AG20443 (cell line): ENCODE data around the gene RAD51B.
"Not testable (repeated sequence)": the region's sequence is repeated elsewhere in the genome, so short reads cannot be mapped to it uniquely, and the experiment has no call there.

Experiments
- DNase-seq: peaks from one replicate; pipeline ENCODE4 v3.0.0; 2012; ENCODE audit warnings: low spot score, mixed read lengths

RAD51B gene

DNA sequence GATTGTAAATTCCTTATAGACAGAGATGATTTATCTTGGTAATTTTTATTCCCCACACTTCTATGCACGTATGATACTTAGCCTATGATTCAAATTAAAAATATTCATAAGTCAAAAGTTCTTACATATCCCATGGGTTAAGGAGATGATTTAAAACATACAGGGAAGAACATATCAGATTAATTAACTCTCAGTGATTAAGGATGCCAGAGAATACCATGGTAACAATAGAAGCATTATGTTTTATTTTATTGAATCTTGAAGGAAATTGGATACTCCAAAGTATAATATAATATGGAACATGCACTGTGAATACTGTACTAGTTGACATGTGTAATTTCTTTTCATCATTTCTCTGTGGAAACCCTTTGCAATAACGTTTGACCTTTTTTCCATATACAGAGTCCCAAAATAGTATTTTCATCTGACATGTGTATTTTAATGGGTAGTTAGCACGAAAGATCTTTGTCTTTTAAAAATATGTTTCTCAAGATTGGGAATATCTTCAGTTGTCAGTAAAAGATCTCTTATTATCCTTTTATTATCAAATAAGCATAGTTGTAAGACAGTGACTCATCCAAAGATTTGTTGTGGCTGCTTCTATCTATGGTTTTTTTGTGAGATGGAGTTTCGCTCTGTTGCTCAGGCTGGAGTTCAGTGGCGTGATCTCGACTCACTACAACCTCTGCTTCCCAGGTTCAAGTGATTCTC is 166.7 kb downstream of the RAD51B start:
- DNase-seq: no peak

DNA sequence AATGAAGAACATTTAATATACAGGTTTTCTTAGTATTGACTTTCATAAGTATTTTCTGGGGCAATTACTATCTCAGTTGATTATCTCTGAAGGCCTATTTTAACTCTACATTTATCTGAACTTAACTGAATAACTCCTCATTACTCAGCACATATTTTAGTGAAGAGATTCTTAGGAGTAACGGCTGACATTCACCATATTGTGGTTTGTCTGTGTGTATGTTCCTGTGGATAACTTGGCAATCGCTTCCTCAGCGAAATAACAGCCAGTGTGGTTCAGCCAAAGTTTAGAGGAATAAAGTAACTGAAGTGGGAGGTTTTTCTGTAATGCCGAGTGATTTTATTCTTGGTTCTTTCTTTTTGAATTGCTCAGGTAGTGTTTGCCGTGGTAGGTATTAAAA is 168.0 kb downstream of the RAD51B start:
- peak; percentile 28 for DNase-seq

DNA sequence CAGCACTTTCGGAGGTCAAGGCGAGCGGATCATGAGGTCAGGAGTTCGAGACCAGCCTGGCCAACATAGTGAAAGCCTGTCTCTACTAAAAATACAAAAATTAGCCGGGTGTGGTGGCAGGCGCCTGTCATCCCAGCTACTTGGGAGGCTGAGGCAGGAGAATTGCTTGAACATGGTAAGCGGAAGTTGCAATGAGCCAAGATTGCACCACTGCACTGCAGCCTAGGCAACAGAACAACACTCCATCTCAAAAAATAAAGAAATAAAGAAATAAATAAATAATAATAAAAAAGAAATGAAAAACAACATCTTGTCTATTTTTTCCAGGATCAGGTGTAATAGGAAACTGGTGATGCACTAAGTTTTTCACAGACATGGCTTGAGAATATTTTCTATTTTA is 168.6 kb downstream of the RAD51B start:
- DNase-seq: not testable (repeated sequence)

DNA sequence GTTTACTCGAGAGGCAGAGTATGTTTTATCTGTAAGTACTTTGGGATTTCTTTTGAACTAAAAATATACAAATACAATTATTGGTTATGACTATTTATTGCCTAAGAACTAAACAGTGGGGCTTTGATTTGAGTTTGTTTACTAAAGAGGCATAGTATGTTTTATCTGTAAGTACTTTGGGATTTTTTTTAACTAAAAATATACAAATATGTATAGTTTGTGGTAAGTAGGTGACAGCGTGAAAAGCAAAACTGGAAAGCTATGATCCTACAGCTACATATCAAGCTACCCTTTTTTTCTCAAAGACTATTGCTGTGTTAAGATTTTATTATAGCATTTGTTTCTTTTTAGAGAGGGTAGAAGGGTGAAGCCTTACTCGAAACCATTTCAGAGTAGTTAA is 171.0 kb downstream of the RAD51B start:
- DNase-seq: no peak

DNA sequence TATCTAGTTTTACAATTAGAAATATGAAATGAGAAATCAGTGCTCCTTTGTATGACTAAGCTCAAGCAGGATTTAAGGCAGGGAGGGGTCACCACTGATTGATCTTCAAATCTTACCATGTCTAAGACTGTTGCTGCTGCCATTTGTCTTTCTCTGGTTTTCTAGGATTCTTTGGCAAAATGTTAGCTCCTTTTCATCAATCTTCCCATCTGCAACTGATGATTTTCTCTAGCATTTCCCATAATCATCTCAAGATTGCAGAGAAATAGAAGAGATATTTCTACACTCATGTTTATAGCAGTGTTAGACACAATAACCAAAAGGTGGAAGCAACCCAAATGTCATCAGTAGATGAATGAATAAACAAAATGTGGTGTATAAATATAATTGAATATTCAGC is 175.0 kb downstream of the RAD51B start:
- no peak for DNase-seq

DNA sequence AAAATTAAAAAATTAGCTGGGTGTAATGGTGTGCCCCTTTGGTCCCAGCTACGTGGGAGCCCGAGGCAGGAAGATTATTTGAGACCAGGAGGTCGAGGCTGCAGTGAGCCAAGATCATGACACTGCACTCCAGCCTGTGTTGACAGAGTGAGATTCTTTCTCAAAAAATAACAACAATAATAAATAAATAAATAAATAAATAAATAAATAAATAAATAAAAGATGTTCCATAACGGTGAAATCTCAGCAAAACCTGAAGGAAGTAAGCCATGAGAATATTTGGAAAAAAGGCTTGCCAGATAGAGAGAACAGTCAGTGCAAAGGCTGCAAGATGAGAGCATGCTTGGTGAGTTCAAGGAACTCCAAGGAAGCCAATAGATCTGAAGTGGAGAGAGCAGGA is 176.7 kb downstream of the RAD51B start:
- no peak for DNase-seq

DNA sequence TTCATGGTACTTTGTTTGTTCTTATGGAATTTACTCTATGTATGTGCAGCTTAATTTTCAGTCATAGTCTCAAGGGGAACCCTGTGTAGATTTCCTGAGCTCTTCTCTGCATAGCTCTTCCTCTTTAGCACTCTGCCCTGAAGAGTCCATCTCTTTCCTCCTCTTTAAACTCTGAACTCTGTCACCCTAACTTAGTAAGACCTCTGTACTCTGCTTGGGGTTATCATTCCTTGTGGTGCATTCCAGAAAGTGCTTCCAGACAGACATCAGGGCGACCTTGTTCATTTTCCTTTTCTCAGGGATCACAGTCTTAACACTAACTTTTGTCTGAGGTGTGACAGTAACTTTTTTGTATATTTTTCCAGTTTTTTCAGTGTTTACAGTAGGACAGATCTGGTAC is 179.3 kb downstream of the RAD51B start:
- no peak for DNase-seq

DNA sequence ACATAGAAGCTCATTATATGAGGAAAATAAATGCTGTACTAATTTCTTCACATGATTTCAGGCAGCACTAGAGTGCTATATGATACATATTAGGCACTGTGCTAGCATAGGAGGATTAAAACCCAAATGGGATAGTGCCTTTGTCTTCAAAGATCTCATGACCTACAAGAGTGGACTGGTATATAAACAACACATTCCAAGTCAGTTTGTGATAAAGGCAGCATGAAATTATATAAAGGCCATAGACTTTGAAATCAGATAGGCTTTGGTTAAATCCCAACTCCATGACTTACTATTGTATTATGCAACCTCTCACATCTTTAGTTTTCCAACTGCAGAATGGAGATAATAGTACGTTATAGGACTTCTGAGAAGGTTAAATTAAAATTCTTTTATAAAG is 179.7 kb downstream of the RAD51B start:
- no peak for DNase-seq

DNA sequence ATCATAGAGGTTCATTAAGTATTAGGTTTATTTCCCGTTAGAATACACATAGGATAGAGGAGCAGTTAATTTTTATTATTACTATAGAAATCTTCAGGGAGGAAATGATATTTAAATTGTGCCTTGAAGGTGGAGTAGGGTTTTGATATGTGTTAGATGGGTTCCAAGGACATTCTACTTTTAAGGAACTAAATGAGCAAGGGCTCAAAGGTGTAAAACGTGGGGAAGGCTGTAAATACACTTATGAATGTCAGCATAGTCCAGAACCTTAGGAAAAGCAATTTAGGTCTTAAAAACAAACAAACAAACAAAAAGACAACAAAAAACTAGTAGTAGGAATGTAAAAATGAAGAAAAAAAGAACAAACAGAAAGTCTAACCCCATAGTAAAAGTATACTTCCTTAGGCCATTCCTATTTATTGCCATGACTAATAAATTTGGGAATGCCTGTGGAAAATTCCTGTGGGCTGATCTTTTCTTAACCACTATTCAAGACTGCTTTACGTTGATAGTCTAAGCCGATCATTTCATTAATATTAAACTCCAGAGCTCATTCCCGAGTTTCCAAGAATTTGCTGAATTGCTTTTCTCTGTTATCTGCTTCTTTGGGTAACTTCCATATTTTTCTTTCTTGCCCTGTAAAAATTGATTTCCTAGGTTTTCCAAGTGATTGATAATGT is 180.3 kb downstream of the RAD51B start:
- peak; percentile 60 for DNase-seq

DNA sequence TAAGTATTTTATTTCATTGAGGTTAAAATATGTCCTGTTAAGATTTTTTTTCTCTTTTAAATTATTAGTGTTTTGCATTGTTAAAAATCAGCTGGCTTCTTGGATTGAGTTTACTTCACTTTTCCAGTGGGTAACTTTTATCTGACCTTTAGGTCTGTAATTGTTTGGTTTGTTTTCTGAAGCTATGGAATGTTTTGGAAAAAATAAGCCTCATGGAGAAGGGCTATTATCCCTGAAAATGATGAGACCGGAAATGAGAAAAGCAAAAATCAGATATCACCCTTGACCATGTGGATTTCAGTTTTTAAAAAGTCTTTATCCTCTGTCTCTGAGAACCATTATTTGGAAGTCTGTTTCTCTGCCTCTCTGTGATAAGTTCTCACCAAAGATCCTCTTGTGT is 180.9 kb downstream of the RAD51B start:
- DNase-seq: no peak

DNA sequence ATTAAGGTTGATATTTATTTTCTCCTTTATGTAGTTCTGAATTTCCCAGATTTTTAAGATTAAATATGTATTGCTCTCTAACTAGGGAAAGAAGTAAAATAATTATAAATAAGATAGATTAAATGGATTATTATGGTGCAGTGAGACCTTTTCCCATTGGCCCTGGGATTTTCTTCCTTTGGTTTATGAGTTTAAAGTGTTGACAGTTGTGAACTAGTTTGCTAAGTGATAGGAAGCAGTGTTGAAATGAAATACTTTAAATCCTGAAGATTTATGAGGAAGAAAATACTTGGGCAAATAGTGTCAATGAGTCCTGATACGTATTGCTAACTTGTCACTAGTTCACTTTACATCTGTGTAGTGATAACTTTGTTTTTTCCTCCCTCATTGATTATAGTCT is 188.9 kb downstream of the RAD51B start:
- no peak for DNase-seq

DNA sequence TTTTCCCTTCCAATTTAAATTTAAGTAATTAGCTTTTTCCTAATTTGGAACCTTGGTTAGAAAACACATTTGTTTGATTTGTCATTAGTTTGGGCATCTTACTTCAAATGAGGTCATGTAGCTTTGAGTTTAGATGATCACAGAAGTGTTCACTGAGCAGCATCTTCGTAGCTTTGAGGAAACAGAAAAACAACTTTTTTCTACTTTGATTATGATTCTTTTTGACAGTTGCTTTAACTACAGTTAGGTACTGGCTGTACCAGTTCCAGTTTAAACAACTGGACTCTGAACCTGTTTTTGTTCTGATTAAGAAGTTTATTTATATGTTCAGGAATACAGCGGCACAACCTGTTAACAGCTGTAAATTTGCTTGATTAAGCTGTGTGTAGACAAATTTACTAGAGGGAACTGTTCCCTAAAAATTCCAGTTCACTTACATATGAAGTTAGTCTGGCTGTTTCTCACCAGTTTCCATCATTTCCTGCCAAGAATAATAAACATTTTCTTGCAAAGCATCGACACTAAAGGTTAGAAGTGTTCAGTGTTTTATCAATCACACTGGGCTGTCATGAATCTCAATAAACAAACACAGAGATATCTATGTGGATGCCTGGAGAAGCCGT is 191.9 kb downstream of the RAD51B start:
- DNase-seq: no peak

DNA sequence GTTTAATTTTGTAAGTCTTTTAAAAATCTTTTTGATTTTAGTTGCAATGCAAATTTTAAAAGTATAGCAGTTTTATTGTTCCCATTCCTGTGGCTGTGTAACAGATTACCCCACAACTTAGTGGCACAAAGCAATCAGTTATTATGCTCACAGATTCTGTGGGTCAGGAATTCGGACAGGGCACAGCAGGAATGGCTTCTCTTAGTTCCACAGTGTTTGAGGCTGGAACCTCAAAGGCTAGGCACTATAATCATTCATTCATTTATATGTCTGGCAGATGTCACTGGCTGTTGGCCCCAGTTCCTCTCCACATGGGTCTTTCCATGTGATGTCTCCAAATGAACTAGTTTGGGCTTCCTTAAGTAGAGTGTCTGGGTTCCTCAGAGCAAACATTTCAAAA is 193.3 kb downstream of the RAD51B start:
- DNase-seq: no peak

DNA sequence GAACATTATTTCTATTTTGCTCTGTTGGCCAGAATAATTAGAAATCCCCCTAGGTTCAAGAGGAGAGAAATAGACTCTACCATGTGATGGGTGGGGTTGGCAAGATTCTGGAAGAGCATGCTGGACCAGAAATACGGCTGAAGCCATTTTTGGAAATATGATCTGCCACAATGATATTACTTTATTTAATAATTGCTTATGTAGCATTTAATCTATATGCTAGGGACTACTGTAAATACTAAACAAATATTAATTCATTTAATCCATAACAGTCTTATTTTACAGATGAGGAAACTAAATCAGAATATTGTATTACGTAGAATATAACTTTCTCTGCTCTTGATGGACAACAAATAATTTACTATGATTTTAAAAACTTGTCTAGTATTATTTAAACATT is 193.7 kb downstream of the RAD51B start:
- no peak for DNase-seq

DNA sequence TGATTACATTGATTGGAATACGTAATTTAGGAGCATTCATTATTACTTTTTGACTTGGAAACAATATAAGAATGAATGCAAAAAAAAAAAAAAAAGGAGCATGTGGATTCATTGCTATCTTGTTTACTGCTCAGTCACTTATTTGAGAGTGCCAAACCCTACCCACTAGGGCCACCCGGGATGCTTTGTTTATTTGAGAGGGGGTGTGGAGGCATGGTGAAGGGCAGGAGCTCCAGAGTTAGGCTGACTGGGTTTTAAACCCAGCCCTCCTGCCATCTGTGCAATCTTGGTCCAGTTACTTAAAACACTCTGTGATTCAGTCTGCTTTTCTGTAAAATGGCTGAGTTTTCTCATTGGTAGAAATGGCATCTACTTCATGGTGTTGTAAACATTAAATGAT is 195.2 kb downstream of the RAD51B start:
- no peak for DNase-seq

DNA sequence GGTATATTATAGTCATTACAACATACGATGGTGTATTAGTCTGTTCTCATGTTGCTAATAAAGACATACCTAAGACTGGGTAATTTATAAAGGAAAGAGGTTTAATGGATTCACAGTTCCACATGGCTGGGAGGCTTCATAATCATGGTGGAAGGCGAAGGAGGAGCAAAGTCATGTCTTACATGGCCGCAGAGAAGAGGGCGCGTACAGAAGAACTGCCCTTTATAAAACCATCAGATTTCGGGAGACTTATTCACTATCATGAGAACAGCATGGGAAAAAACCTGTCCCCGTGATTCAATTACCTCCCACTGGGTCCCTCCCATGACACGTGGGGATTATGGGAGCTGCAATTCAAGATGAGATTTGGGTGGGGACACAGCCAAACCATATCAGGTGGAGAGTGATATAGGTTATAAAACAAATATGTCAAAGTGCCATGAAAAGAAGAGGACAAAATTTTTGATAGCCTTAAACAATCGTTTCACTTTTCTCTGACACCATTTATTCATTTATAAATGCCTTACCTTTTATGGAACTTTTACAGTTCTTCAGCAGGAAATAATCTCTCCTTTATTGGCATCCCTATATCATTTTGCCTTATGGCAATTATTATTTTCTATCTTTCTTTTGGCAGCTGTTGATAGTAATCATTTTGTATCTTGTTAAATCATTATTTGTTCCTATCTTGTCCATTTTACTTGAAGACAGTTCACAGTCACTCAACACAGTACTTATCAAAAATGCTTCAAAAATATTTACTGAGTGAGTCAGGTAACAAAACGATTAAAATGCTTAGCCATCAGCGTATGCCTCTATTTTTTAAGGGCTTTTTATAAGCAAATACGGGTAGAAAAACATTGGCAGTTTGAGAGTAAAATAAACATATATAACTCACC is 196.0 kb downstream of the RAD51B start:
- DNase-seq: no peak

DNA sequence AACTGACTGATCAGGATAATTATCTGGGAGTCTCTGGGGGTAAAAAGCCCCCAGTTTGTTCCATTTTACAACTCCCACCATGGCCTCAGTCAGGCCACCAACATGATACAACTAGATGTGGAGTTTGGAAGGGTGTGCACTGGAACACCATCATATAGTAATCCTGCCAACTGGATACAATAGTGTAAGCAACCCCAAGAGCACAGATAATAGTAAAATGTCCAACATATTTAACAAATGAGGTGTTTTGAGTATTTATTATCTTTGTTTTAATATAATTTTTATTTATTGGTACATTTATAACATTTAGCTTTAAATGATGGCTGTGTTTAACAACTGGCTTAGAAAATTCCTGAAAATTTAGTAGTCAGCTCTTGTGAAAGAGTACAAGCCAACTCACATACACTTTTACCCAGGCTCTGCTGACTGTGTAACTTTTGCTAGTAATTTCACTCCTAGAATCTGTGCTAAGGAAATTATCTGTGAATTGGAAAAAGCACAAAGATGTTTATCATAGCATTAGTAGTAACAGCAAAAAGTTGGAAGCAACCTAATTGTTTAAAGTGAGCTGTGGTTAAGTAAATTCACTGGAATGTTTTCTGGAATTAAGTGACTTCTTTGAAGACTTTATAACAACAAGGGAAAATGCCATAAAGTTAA is 196.8 kb downstream of the RAD51B start:
- peak; percentile 28 for DNase-seq

DNA sequence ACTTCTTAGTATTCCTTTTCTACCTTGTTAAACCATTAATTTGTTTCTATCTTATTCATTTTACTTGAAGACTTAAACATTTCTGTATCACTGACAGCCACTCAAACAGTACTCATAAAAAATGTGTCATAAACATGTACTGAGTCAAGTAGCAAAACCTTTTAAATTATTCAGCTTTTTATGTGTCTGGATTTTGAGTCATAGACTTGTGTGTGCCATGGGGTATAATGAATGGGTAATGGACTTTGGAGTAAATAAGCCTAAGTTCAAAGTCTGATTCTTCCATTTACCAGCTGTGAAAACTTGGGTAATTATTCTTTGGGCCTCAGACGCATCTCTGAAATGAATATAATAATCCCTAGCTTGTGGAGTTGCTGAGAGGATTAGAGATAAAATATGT is 199.0 kb downstream of the RAD51B start:
- DNase-seq: no peak

DNA sequence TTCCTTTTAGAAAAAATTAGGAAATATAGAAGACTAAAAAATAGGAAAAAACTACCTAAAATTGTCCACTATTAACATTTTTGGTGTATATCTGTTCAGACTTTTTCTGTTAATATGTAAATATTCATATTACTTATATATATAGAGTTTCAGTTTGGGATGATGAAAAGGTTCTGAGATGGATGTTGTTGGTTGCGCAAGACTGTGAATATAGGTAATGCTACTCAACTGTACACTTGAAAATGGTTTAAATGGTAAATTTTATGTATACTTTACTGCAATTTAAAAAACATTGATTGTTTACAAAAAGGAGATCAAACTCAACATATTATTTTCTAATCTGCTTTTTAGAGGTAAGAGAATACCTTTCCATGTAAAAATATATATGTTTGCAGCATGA is 200.9 kb downstream of the RAD51B start:
- no peak for DNase-seq

DNA sequence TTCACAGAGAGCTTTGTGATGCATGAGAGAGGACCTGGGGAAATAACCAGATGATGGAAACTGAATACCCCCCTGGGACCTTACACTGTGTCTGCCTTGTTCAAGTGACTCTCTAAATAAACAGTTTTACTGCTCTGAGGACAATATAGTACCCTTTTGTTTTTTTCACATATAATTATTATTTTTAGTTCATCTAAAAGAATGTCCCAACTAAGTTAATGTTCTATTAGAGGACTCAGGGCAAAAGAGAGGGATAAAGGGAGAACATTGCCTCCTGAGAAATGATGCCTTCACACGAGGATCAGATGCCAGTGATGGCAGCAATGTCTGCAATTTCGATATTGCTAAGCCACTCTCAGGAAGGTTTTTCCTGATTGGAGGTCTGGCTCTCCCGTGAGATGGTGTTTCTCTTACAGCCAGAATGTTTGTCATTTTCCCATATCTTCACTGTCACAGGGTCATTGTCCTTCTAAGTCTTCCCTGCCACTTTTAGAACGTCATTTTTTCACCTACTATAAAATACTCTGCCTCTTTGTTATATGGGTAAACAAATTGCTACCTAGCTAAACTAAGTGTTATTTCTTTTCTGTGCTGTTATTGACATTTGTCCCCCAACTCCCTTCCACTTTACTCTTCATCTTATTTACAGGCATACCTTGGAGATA is 201.6 kb downstream of the RAD51B start:
- DNase-seq: no peak

DNA sequence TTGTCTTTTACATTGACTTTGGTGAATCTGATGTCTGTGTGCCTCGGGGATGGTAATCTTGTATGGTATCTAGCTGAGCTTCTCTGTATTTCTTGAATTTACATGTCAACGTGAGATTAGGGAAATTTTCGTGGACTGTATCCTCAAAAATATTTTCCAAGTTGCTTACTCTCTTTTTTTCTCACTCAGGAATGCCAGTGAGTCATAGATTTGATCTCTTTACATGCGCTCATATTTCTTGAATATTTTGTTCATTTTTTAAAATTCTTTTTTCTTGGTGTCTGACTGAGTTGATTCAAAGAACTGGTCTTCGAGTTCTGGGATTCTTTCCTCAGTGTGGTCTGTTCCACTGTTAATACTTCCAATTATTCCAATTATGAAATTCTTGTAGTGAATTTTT is 207.7 kb downstream of the RAD51B start:
- no peak for DNase-seq
